ENCODE measurements around the gene KRTAP20-4.

The KRTAP20-4 gene

DNA sequence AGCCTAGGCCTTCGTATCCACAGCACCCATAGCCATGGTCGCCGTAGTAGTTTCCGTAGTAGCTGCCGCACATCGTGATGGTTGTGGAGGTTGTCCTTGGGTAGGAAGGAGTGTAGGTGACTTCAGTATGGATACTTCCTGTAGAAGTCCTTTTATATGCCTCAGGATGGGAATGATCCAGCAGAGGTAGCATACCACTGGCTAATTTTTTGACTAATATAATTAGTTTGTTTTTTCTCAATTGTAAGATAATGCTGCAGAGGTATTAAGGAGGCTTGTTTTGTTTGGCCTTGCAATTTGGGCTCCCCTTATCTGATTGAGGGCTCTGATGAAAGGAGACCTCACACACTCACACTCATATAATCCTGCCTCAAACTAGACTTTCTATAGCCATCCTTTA lies 21.6 kb upstream of the KRTAP20-4 start, which contains the start of gene KRTAP6-2:
TSS of gene KRTAP6-2 (minus strand) at position 101 of the 400 bp plus-strand sequence. CDS start at position 73, 28 bp downstream.
- TF ChIP-seq, protein P1, sequence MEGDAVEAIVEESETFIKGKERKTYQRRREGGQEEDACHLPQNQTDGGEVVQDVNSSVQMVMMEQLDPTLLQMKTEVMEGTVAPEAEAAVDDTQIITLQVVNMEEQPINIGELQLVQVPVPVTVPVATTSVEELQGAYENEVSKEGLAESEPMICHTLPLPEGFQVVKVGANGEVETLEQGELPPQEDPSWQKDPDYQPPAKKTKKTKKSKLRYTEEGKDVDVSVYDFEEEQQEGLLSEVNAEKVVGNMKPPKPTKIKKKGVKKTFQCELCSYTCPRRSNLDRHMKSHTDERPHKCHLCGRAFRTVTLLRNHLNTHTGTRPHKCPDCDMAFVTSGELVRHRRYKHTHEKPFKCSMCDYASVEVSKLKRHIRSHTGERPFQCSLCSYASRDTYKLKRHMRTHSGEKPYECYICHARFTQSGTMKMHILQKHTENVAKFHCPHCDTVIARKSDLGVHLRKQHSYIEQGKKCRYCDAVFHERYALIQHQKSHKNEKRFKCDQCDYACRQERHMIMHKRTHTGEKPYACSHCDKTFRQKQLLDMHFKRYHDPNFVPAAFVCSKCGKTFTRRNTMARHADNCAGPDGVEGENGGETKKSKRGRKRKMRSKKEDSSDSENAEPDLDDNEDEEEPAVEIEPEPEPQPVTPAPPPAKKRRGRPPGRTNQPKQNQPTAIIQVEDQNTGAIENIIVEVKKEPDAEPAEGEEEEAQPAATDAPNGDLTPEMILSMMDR (conservative IDR thresholded peaks at IDR 0.05), result no peak
- H3K27ac ChIP-seq, result no peak within 1 kb of the TSS

DNA sequence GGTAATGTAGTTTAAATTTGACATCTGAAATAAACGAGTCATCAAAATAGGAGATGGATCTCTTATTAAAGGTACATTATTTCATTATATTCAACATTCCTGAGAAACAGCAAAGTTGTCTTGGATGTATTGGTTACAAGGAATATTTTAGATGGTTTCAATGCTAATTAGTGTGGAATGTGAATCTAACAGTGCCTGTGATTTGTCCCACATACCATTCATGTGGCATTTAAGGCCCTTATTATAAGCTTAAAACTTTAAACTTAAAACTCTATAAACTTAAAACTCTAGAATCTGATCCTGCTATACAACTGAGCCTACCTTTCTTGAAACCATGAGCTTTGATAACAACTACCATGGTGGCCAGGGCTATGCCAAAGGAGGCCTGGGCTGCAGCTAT lies 19.6 kb upstream of the KRTAP20-4 start, which contains the start of gene KRTAP22-1:
TSS of gene KRTAP22-1 (plus strand) at position 301 of the 400 bp plus-strand sequence.
- no peak within 1 kb of the TSS for H3K27ac ChIP-seq
- TF ChIP-seq, protein P1 (conservative IDR thresholded peaks at IDR 0.05), result no peak

DNA sequence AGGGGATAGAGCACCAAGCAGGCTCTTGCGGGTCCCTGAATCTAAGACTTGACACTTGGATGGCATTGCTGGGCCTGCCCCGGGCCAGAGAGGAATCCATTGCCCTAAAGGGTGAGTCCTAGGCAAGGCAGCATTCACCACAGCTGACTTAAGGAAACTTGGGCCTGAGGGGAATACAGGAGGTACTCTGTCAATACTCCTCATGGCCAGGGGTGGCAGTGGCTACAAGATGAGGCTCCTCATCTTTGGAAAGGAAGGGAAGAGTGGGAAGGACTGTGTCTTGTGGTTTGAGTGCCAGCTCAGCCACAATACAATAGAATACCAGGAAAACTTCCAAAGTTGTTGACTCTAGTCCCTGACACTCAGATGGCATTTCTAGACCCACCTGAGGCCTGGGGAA lies 14.5 kb upstream of the KRTAP20-4 start:
- no peak overlapping the region for H3K27ac ChIP-seq
- TF ChIP-seq, protein P1 (conservative IDR thresholded peaks at IDR 0.05), result no peak

DNA sequence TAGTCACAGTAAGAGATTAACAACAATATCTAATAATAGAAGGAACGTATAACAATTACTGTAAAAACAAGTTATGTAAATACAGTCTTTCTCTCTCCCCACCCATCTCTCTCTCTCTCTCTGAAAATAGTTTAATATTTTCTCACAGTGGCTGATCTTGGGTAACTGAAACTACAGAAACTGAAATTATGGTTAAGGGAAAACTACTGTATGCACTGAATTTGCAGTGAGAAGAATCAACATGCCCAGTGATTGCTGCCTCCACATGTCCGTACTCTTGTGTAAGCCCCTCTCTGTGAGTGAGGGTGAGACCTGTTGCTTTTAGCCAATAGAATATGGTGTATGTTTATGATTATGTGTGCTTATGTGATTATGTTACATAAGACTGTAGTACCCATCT lies 8.3 kb upstream of the KRTAP20-4 start:
- H3K27ac ChIP-seq, result no peak overlapping the region

DNA sequence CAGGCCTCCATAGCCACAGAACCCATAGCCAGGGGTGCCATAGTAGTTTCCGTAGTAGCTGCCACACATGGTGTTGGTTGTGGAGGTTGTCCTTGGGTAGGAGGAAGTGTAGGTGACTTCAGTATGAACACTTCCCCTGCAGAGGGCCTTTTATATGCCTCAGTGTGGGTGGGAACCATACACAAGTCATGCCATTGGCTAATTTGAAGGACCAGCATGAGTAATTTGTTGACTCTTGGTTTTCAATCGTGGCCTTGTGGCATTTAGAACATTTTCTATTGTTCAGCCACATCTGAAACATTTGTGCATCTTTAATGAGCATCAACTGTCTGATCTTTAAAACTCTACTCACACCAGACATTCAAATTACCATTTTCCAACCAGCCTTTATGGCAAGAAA lies 6.6 kb upstream of the KRTAP20-4 start, which contains the start of gene KRTAP6-1:
TSS of gene KRTAP6-1 (minus strand) at position 95 of the 400 bp plus-strand sequence. CDS start at position 69, 26 bp downstream.
- TF ChIP-seq, protein P1 (conservative IDR thresholded peaks at IDR 0.05), result no peak
- no peak within 1 kb of the TSS for H3K27ac ChIP-seq

More for the DNA sequence above, 8.3 kb upstream of the KRTAP20-4 start:
- TF ChIP-seq, protein P1 (conservative IDR thresholded peaks at IDR 0.05), result no peak

DNA sequence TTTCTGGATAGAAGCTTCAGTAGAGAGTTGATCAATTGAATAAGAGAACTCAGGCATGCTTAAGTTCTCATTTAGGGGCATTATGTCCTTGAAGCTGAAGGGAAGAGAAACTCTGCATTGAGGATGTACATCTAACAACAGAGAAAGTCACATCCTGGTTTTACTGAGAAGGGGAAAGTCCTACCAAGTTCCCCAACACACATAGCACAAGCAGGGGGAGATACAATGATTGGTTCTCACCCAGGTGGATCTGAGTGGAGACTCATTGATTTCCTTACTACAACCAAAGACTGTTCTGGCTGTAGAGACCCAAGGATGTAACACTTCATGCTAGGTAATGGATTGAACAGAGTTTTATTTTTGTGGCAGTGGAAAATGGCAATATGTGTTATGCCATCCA lies 5.2 kb upstream of the KRTAP20-4 start:
- TF ChIP-seq, protein P1 (conservative IDR thresholded peaks at IDR 0.05), result no peak
- H3K27ac ChIP-seq, result no peak overlapping the region

DNA sequence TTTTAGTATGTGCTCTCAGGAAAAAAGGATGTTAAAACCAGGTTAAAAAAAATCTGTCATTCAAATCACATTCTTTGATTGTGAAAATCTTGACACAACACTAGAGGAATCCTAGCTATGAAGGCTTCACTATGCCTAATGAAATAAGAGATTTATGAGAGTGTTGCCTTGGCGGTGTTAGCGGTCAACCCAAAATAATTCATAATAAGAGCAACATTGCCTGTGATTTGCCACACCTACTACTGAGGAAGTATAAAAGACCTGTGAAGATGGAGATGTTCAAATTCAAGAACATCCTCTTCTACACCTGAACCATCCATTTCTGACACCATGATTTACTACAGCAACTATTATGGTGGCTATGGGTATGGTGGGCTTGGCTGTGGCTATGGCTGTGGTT lies 4.3 kb upstream of the KRTAP20-4 start, which contains the start of gene KRTAP20-1:
TSS of gene KRTAP20-1 (plus strand) at position 301 of the 400 bp plus-strand sequence. CDS start at position 331, 30 bp downstream.
- TF ChIP-seq, protein P1 (conservative IDR thresholded peaks at IDR 0.05), result no peak
- H3K27ac ChIP-seq, result no peak within 1 kb of the TSS
